Measurements from ENCODE around the gene UGT1A5. TPM values are rescaled to one million over a fixed set of nuclear protein-coding genes. Genes with fewer than 3 reads are reported as not detected.

Gene UGT1A5
- total and polyA plus RNA-seq, 2 of the 13 experiments (the other 11 are each of a cell fraction or from before 2014, with no cell fraction given), result not detected

DNA sequence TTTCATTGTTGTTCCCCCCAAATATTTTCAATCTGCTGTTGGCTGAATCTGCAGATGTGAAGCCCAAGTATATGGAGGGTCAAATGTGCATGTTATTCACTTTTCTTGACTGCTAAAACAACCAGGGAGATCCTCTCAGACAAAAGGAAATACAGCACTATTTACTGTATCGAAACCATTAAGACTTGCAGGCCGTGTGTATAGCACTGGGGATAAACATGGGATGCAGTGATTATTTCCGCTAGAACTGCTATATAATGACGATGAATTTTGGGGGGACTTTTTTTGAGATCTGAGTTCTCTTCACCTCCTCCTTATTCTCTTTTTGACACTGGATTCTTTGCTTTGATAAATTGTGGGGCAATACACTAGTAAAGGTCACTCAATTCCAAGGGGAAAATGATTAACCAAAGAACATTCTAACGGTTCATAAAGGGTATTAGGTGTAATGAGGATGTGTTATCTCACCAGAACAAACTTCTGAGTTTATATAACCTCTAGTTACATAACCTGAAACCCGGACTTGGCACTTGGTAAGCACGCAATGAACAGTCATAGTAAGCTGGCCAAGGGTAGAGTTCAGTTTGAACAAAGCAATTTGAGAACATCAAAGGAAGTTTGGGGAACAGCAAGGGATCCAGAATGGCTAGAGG lies 43.8 kb downstream of the UGT1A5 start (continued):
- TF ChIP-seq SMAD3 (CRISPR knock-in tag; IDR thresholded peaks at IDR 0.05), result peak; percentile 90
- no peak; the same call in 1 of the 2 replicates for TF ChIP-seq ZNF556 (CRISPR knock-in tag; IDR thresholded peaks at IDR 0.05; ENCODE audit: borderline replicate concordance)
- TF ChIP-seq, protein P1, sequence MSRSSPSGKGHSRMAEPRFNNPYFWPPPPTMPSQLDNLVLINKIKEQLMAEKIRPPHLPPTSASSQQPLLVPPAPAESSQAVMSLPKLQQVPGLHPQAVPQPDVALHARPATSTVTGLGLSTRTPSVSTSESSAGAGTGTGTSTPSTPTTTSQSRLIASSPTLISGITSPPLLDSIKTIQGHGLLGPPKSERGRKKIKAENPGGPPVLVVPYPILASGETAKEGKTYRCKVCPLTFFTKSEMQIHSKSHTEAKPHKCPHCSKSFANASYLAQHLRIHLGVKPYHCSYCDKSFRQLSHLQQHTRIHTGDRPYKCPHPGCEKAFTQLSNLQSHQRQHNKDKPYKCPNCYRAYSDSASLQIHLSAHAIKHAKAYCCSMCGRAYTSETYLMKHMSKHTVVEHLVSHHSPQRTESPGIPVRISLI (CRISPR knock-in tag; IDR thresholded peaks at IDR 0.05; ENCODE audit: borderline replicate concordance), result no peak
- TF ChIP-seq, protein P2, sequence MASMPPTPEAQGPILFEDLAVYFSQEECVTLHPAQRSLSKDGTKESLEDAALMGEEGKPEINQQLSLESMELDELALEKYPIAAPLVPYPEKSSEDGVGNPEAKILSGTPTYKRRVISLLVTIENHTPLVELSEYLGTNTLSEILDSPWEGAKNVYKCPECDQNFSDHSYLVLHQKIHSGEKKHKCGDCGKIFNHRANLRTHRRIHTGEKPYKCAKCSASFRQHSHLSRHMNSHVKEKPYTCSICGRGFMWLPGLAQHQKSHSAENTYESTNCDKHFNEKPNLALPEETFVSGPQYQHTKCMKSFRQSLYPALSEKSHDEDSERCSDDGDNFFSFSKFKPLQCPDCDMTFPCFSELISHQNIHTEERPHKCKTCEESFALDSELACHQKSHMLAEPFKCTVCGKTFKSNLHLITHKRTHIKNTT (CRISPR knock-in tag; IDR thresholded peaks at IDR 0.05), result no peak
- TF ChIP-seq AGO1 (IDR thresholded peaks at IDR 0.05; ENCODE audit: low read depth, low read length, poor library complexity, severe bottlenecking), result no peak
- no peak for TF ChIP-seq ZNF251 (CRISPR knock-in tag; IDR thresholded peaks at IDR 0.05)
- no peak for TF ChIP-seq PRMT3 (CRISPR knock-in tag; IDR thresholded peaks at IDR 0.05; ENCODE audit: borderline replicate concordance, low read depth)
- TF ChIP-seq ZBTB46 (CRISPR knock-in tag; IDR thresholded peaks at IDR 0.05; ENCODE audit: borderline replicate concordance), result no peak
- no peak for TF ChIP-seq SETDB1 (CRISPR knock-in tag; IDR thresholded peaks at IDR 0.05; ENCODE audit: borderline replicate concordance)
- TF ChIP-seq, protein P3, sequence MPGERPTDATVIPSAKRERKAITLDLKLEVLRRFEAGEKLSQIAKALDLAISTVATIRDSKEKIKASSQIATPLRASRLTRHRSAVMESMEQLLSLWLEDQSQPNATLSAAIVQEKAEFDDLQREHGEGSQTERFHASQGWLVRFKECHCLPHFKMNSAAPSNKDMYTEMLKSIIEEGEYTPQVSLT (CRISPR knock-in tag; IDR thresholded peaks at IDR 0.05; ENCODE audit: borderline replicate concordance, low read depth), result no peak
- TF ChIP-seq MED13 (CRISPR knock-in tag; IDR thresholded peaks at IDR 0.05), result no peak
- TF ChIP-seq MXD4 (CRISPR knock-in tag; IDR thresholded peaks at IDR 0.05), result 0 out of 2 replicates have a peak, but pooled peaks have one; percentile 55
- no peak for TF ChIP-seq ZBTB1 (CRISPR knock-in tag; IDR thresholded peaks at IDR 0.05; ENCODE audit: borderline replicate concordance)
- TF ChIP-seq FOSL1 (CRISPR knock-in tag; IDR thresholded peaks at IDR 0.05; ENCODE audit: borderline replicate concordance), result no peak
- peak; percentile 36; the same call in 1 of the 2 replicates for TF ChIP-seq ZNF331 (CRISPR knock-in tag; IDR thresholded peaks at IDR 0.05)
- TF ChIP-seq ZNF367 (CRISPR knock-in tag; IDR thresholded peaks at IDR 0.05; ENCODE audit: borderline replicate concordance), result no peak
- TF ChIP-seq, protein P4, sequence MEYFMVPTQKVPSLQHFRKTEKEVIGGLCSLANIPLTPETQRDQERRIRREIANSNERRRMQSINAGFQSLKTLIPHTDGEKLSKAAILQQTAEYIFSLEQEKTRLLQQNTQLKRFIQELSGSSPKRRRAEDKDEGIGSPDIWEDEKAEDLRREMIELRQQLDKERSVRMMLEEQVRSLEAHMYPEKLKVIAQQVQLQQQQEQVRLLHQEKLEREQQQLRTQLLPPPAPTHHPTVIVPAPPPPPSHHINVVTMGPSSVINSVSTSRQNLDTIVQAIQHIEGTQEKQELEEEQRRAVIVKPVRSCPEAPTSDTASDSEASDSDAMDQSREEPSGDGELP (IDR thresholded peaks at IDR 0.05; ENCODE audit: borderline replicate concordance, low read depth), result peak; percentile 35; the same call in 1 of the 2 replicates
- no peak for TF ChIP-seq ZNF83 (CRISPR knock-in tag; IDR thresholded peaks at IDR 0.05; ENCODE audit: borderline replicate concordance)
- no peak for TF ChIP-seq ZNF17 (CRISPR knock-in tag; IDR thresholded peaks at IDR 0.05)
- peak; percentile 97 for TF ChIP-seq HOXA5 (CRISPR knock-in tag; IDR thresholded peaks at IDR 0.05)
- TF ChIP-seq ARNT2 (CRISPR knock-in tag; IDR thresholded peaks at IDR 0.05; ENCODE audit: low read depth), result no peak
- peak; percentile 61; the same call in 1 of the 2 replicates for TF ChIP-seq ZNF12 (CRISPR knock-in tag; IDR thresholded peaks at IDR 0.05)
- 0 out of 2 replicates have a peak, but pooled peaks have one; percentile 23 for TF ChIP-seq ZNF547 (CRISPR knock-in tag; IDR thresholded peaks at IDR 0.05)
- peak; percentile 70; the same call in 1 of the 2 replicates for TF ChIP-seq CCDC6 (CRISPR knock-in tag; IDR thresholded peaks at IDR 0.05)

Measured in HepG2 (cell line).